HT-29 (cell line): ENCODE data around the gene AIG1. TPM values are rescaled to one million over a fixed set of nuclear protein-coding genes. Genes with fewer than 3 reads are reported as not detected.
"Not testable (repeated sequence)": the region's sequence is repeated elsewhere in the genome, so short reads cannot be mapped to it uniquely, and the experiment has no call there.

Experiments
- DNase-seq: peaks from one replicate; pipeline ENCODE4 v3.0.0-alpha.2; 2015; ENCODE audit warnings: low spot score
- total RNA-seq: library from RNA; depleted of rRNA; stranded (reverse); fragments of >200 nt; shearing (Covaris generic); gene quantifications from 2 replicates; pipeline ENCODE4 v1.2.3, GENCODE V29; 2014

Gene AIG1
- total RNA-seq, 1 experiment from 2014 or later: 18.2 TPM

- no peak for DNase-seq
Observed at GRCh38 chr6:143229400-143229799, 168.7 kb downstream of the AIG1 start.

GRCh38 chr6:143232849-143233248 is 172.2 kb downstream of the AIG1 start:
- DNase-seq: peak; percentile 48

GRCh38 chr6:143233554-143234285 is 173.0 kb downstream of the AIG1 start:
- DNase-seq: no peak

- DNase-seq: no peak
Observed at GRCh38 chr6:143234734-143235133, 174.0 kb downstream of the AIG1 start.

GRCh38 chr6:143236151-143236798 is 175.6 kb downstream of the AIG1 start:
- DNase-seq: no peak

- no peak for DNase-seq
Observed at GRCh38 chr6:143238306-143238705, 177.6 kb downstream of the AIG1 start.

GRCh38 chr6:143241111-143241510 is 180.4 kb downstream of the AIG1 start:
- DNase-seq: no peak

- DNase-seq: no peak
Observed at GRCh38 chr6:143241911-143242310, 181.2 kb downstream of the AIG1 start.

GRCh38 chr6:143243786-143244185 is 183.1 kb downstream of the AIG1 start:
- DNase-seq: no peak

- DNase-seq: no peak
Observed at GRCh38 chr6:143245656-143246055, 185.0 kb downstream of the AIG1 start.

GRCh38 chr6:143246166-143246775 is 185.6 kb downstream of the AIG1 start:
- not testable (repeated sequence) for DNase-seq

GRCh38 chr6:143247586-143247985 is 186.9 kb downstream of the AIG1 start:
- DNase-seq: no peak

GRCh38 chr6:143248359-143248758 is 187.7 kb downstream of the AIG1 start:
- no peak for DNase-seq

- DNase-seq: no peak
Observed at GRCh38 chr6:143251288-143251687, 190.6 kb downstream of the AIG1 start.

GRCh38 chr6:143252961-143253360 is 192.3 kb downstream of the AIG1 start:
- no peak for DNase-seq

- DNase-seq: no peak
Observed at GRCh38 chr6:143253586-143253985, 192.9 kb downstream of the AIG1 start.

- no peak for DNase-seq
Observed at GRCh38 chr6:143258945-143259344, 198.3 kb downstream of the AIG1 start.

GRCh38 chr6:143260857-143261256 is 200.2 kb downstream of the AIG1 start:
- DNase-seq: no peak

GRCh38 chr6:143261899-143262436 is 201.3 kb downstream of the AIG1 start:
- DNase-seq: no peak

- no peak for DNase-seq
Observed at GRCh38 chr6:143262859-143263258, 202.2 kb downstream of the AIG1 start.

- DNase-seq: no peak
Observed at GRCh38 chr6:143264379-143264778, 203.7 kb downstream of the AIG1 start.

GRCh38 chr6:143264986-143265764 is 204.5 kb downstream of the AIG1 start:
- no peak for DNase-seq
